GM12891 (cell line): ENCODE measurements around the gene AP1M1.

Experiments
- PAX5 ChIP-seq: IDR thresholded peaks from 2 replicates; pipeline ENCODE4 v1.6.1; 2011; ENCODE audit warnings: low read length, moderate library complexity, mild to moderate bottlenecking; ENCODE audit not compliant: insufficient read depth, severe bottlenecking
- POLR2A ChIP-seq: IDR thresholded peaks from 2 replicates; pipeline ENCODE4 v1.6.1; 2011; ENCODE audit warnings: low read depth, low read length, control low read depth
- POLR2AphosphoS5 ChIP-seq: IDR thresholded peaks from 2 replicates; pipeline ENCODE4 v1.6.1; 2011; ENCODE audit warnings: low read depth, low read length, control low read depth
- POU2F2 ChIP-seq: IDR thresholded peaks from 2 replicates; pipeline ENCODE4 v1.6.1; 2011; ENCODE audit warnings: low read depth, mild to moderate bottlenecking, control low read depth, low read length, moderate library complexity
- TAF1 ChIP-seq: IDR thresholded peaks from 2 replicates; pipeline ENCODE4 v1.6.1; 2011; ENCODE audit warnings: low read depth, low read length, control low read depth

DNA sequence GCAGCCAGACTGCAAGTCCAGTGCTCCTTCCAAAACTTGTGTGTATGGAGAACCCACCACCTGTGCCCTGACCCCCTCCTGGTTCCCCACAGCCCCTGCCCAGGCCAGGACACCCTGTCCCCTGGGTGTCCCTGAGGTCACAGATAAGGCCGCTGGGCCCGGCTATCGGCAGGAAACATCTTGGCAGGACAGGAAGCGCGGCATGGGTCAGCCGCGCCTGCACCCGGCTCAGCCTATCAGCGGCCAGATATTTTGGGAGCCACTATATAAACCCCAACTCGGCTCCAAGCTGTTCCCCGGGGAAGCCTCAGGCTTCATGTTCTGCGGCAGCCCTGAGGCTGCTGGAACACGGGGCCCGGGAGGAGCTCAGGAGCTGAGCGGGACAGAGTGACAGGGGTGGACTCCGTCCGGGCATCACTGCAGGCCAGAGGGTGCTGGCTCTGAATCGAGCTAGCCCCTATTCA, 60.8 kb downstream of the AP1M1 start:
- TF ChIP-seq POLR2AphosphoS5 (no peak), POLR2A (no peak), TAF1 (no peak), POU2F2 (no peak), PAX5 (no peak)
